Measurements from ENCODE around the gene POU2F2.

POU2F2 gene

GRCh38 chr19:42078538-42079275 is 53.5 kb downstream of the POU2F2 start:
- DNase-seq = no peak

DNA sequence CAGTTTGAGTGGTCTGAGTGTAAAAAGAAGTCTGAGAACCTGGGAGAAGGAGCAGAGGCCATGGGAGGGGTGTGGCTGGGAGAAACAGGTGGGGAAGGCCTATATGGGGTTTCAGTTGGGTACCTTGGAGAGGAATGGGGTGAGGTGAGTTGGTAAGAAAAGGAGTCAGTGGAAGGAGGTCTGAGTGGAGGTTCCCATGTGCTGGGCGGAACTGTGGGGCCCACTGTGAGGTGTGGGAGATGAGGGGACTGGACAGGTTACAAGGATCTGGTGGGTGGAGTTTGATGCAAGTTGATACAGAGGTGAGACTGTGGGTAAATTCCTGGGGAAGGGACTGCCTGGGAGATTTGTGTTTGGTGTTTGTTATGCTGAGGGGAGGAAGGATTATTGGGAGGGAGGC is 54.2 kb downstream of the POU2F2 start:
- DNase-seq = no peak

DNA sequence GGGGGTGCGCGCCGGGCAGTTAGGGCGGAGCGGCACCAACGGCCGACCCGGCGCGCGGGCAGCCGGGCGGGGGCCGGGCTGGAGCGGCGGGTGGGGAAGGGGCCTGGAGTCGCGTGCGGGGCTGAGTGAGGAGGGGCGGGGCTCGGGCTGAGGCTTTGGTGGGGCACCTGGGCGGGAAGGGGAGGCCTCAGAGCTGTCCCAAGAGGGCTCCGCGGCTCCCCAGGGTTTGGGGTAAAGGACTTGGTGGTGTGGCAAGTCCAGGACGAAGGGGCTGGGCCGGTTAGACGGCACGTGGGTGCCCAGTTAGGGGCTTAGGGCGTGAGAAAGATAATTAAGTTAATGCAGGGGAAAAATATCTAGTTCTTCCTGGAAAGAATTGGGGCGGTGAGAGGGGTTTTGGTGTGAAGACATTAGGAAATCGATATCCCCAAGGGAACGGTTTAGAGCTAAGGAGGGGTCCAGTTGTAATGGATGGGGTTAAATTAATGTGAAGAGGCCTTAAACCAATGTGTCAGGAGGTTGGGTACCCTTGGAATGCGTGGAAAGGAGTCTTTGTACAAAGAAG is 55.8 kb downstream of the POU2F2 start:
- no peak for DNase-seq

DNA sequence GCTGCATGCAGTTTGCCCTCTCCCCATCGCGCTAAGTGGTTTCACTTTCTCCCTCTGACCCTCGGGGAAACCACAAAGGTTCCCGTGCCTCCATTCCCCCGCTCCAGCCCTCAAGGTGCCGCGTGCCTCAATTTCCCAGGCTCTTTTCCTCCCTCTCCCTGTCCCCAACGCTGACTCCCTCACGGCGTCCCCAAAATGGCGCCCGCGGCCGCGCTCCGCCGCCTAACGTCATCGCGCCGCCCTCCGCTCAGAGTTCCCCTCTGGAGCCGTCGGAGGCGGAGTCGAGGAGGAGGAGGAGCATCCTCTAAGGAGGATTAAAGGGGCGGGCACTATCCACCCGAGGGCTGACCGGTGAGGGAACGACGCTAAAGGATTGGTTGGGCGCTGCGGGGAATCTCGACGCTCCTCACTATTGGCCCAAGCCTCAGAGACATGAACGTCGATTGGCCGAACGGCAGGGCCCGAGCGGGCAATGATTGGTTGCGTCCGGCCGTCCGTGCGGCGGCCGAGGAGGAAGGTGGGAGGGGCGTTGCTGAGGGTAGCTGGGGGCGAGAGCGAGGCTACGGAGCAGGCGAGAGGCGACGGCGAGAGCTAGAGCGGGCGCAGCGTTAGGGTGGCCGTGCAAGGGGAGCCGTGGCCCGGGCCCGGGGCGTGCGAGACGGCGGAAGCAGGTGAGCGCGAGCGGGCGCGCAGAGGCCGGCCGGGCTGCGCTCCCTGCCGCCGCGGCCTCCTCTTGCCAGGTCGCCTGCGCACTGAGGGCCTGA is 56.4 kb downstream of the POU2F2 start, which contains the start of gene ZNF574:
TSS of gene ZNF574 (plus strand) at position 551 of the 764 bp plus-strand sequence. CDS start 2,441 bp downstream, outside the sequence.
- peak; percentile 100 for DNase-seq

DNA sequence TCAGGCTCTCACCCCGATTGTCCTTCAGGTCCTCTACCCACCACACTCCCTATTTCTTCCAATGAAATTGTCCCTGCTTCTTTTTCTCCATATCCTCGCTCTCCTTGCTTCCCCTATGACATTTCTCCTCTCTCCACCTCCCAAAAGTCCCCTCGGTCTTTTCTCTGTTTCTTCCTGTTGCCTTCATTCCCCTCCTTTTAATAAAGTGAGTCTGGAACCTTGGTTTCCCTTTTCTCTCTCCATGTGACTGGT is 57.0 kb downstream of the POU2F2 start:
- no peak for DNase-seq

DNA sequence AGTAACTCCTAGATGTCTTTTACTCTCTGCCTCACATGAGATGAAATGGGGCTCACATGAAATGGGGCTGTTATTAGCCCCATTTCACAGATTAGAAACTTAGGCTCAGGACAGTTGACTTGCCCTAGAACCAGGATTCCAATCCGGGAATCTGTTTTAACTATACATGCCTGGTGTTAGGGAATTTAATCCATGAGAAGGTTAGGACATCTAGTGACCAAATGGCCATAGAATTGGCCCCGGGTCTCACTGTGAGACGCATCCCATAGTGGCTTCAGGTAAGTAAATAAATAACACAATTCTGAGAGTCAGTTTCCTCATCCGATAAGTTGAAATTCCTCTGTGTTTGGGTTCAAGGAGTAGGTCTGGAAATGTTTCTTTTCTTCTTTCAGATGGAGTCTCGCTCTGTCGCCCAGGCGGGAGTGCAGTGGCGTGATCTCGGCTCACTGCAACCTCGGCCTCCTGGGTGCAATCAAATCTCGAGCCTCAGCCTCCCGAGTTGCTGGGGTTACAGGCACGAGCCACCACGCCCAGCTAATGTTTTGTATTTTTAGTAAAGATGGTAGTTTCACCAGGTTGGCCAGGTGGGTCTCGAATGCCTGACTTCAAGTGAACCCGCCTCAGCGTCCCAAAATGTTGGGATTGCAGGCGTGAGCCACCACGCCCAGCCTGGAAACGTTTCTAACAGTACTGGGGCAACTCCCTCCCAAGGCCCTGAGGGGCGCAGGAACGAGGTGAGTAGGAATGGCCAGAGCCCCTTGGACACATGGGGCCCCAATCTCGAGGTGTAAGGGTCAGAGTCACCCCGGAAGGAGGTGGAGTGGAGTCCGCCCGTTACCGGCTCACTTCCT is 57.5 kb downstream of the POU2F2 start:
- no peak for DNase-seq

GRCh38 chr19:42071247-42071646 is 61.0 kb downstream of the POU2F2 start:
- DNase-seq = no peak

GRCh38 chr19:42069619-42070351 is 62.5 kb downstream of the POU2F2 start, which contains the start of gene GRIK5:
GRIK5 (minus strand) TSS chr19:42070206; CDS start chr19:42065770, 4,436 bp downstream.
- no peak for DNase-seq

GRCh38 chr19:42068756-42069571 is 63.3 kb downstream of the POU2F2 start:
- DNase-seq = no peak

- no peak for DNase-seq
These were observed 63.9 kb downstream of the POU2F2 start for GRCh38 chr19:42068361-42068755.

GRCh38 chr19:42067315-42067888 is 64.8 kb downstream of the POU2F2 start:
- no peak for DNase-seq

DNA sequence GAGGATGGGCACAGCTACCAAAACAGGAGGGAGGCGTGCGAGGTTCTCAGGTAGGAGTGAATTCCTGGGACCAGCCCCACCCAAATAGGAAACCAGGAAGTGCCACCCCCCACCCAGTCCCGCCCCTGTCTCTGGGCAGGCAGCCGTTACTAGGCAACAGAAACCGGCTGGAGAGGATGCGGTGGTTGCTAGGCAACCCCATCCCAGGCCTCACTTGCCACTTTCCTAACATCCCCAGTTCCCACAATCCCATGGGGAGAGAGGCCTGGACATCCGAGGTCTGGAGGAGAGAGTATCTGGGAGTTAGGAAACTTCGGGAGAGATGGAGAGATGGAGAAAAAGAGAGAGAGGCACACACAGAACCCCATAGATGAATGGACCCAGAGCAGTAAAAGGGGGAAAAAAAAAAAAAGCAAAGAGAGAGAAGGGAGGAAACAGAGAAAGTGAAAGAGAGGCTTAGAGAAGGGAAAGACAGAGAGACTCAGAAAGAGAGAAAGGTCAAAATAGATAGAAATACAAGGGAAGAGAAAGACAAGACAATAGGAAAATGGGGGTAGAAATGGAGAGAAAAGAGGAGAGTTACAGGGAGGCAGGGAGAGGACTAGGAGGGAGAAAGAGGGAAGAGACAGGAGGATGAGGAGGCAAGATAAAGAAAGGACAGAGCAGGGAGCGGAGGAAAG is 66.0 kb downstream of the POU2F2 start:
- DNase-seq = no peak

- no peak for DNase-seq
These were observed 66.7 kb downstream of the POU2F2 start for GRCh38 chr19:42065511-42065910.

DNA sequence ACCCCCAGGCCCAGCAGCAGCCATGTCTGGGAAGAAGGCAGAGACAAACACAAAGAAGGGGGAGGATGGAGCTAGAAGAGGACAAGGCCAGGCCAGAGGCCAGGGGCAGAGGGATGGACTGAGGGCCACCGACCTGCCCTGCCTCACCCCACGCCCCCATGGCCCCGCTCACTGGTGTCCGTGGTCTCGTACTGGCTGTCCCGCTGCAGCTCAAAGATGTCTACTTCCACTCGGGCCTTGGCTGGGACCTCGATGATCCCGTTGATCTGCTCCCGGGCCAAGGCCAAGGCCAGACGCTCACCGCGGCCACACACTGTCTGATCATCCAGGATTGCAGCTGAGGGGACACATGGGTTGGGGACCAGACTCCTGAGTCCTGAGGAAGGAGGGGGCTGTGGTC is 67.2 kb downstream of the POU2F2 start:
- DNase-seq = no peak

DNA sequence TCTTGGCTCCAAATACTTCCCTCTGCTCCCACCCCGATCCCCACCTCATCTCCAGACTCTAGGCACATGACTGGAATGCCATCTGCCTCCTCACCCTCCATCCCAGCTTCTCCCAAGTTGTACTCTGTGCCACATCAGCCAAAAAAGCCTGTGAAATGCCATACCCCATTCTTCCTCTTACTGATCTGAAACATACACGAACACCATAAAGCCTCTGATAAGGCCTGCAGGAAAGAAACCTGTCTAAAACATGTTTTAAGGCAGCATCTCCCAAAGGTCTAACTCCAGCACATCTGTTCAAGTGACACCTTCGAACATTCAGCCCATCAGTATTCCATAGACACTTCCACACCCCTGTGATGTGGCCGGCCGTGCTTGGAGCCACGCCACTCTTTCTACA is 67.8 kb downstream of the POU2F2 start:
- DNase-seq = no peak

DNA sequence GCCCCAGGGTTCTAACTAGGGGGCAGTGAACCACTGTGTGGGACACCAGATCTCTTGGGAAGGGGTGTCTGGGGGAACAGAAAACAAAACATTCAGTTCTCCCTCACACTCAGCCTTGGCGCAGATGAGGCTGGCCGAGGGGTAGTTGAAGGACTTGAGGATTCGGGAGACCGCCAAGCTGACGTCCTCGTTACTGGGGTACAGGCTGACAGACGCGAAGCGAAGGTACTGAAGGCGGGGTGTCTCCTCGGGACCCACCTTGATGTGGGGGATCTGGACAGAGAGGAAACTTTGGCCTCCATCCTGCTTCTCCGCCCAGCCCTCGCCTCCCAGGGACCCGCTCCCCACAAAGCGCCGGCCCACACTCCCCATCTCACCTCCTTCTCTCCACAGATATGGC is 69.9 kb downstream of the POU2F2 start:
- DNase-seq = no peak

- no peak for DNase-seq
These were observed 72.1 kb downstream of the POU2F2 start for GRCh38 chr19:42060117-42060516.

- no peak for DNase-seq
These were observed 73.0 kb downstream of the POU2F2 start for GRCh38 chr19:42059196-42059595.

DNA sequence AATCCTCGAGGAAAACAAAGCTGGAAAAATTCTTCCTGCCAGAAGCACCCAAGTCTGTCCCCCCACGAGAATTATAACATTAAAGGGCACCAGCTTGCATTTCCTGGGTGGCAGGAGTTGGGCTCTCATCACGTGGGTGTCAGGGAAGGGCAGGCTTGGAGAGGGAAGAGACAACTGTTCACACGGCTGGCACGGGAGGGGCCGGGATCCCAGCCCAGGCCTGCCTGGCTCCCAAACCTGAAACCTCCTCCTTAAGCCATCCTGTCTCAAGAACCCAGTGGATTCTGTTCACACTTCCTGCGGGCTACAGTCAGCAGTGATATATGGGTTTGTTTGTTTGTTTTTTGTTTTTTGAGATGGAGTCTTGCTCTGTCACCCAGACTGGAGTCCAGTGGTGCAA is 74.4 kb downstream of the POU2F2 start:
- no peak for DNase-seq

GRCh38 chr19:42054205-42054604 is 78.0 kb downstream of the POU2F2 start:
- no peak for DNase-seq

All from NCI-H1694 (cell line).